H1 (cell line): ENCODE data around the gene RNU1-4.
"Not testable (repeated sequence)": the region's sequence is repeated elsewhere in the genome, so short reads cannot be mapped to it uniquely, and the experiment has no call there.

Experiments
- CHD2 ChIP-seq: IDR thresholded peaks from 2 replicates; pipeline ENCODE4 v1.6.1; 2012; ENCODE audit warnings: low read length, improper control_type of control experiment
- CTCF ChIP-seq, 3 experiments: IDR thresholded peaks; 1 replicate in 2 of 3; 2 replicates in 1 of 3; pipeline versions ENCODE4 v1.5.1 to v1.6.1; 2011; ENCODE audit warnings: low read length in 3 of 3, mild to moderate bottlenecking in 3 of 3, inconsistent platforms in 2 of 3, low read depth in 1 of 3, moderate library complexity in 1 of 3; ENCODE audit not compliant: insufficient read depth in 1 of 3; ENCODE audit errors: control extremely low read depth in 1 of 3
- SP1 ChIP-seq: IDR thresholded peaks from 2 replicates; pipeline ENCODE4 v1.6.1; 2011; ENCODE audit warnings: low read depth, low read length

GRCh38 chr1:16707130-16708093 is 32.9 kb upstream of the RNU1-4 start:
- TF ChIP-seq CTCF (IDR thresholded peaks at IDR 0.05; ENCODE audit: control extremely low read depth in 1 of 3, insufficient read depth in 1 of 3, low read depth in 1 of 3, low read length in 3 of 3); CHD2; SP1: not testable (repeated sequence)
